KMS-11 (cell line): ENCODE results near the gene GGCX.

Experiments used
- H2AFZ ChIP-seq: fragments of 200-600 bp; sonication (generic); 2 replicates; pipeline ENCODE4 v1.6.1; 2016; ENCODE audit warnings: antibody characterized with exemption, mixed run types, low read depth
- H3K27ac ChIP-seq: fragments of 200-600 bp; sonication (generic); 2 replicates; pipeline ENCODE4 v1.6.1; 2016; ENCODE audit warnings: mild to moderate bottlenecking, mixed run types
- H3K27me3 ChIP-seq: fragments of 200-600 bp; sonication (generic); 2 replicates; pipeline ENCODE4 v1.6.1; 2017; ENCODE audit warnings: mild to moderate bottlenecking, low read depth, mixed run types, moderate library complexity; ENCODE audit not compliant: insufficient read depth
- H3K36me3 ChIP-seq: fragments of 200-600 bp; sonication (generic); 2 replicates; pipeline ENCODE4 v1.6.1; 2017; ENCODE audit warnings: mild to moderate bottlenecking, mixed run types; ENCODE audit not compliant: insufficient read depth
- H3K4me1 ChIP-seq: fragments of 200-600 bp; sonication (generic); 2 replicates; pipeline ENCODE4 v1.6.1; 2016; ENCODE audit warnings: mild to moderate bottlenecking, low read depth, mixed run types; ENCODE audit not compliant: poor library complexity, severe bottlenecking
- H3K4me2 ChIP-seq: fragments of 200-600 bp; sonication (generic); 2 replicates; pipeline ENCODE4 v1.7.0; 2016; ENCODE audit warnings: mild to moderate bottlenecking, mixed run types
- H3K4me3 ChIP-seq: fragments of 200-600 bp; sonication (generic); IDR thresholded peaks from 2 replicates; pipeline ENCODE4 v1.6.1; 2017; ENCODE audit warnings: low read depth, low read length, mixed read lengths; ENCODE audit not compliant: insufficient read depth
- H3K79me2 ChIP-seq: fragments of 200-600 bp; sonication (generic); 2 replicates; pipeline ENCODE4 v1.6.1; 2016; ENCODE audit warnings: low read depth, mixed run types; ENCODE audit not compliant: insufficient read depth
- H3K9ac ChIP-seq: fragments of 200-600 bp; sonication (generic); 2 replicates; pipeline ENCODE4 v1.6.1; 2016; ENCODE audit warnings: mild to moderate bottlenecking, mixed run types
- H4K20me1 ChIP-seq: fragments of 200-600 bp; sonication (generic); 2 replicates; pipeline ENCODE4 v1.6.1; 2016; ENCODE audit warnings: mild to moderate bottlenecking, mixed run types; ENCODE audit not compliant: insufficient read depth
- CTCF ChIP-seq: fragments of 200-600 bp; sonication (generic); conservative IDR thresholded peaks from 2 replicates; pipeline ENCODE4 v1.6.1; 2017; ENCODE audit warnings: low read depth, mild to moderate bottlenecking, antibody characterized with exemption, low read length, moderate library complexity, mixed read lengths

Gene GGCX

GRCh38 chr2:85511008-85511811 is 50.1 kb downstream of the GGCX start:
- H2AFZ ChIP-seq: no peak overlapping the region
- H3K36me3 ChIP-seq: no peaks in the 10 kb centered on the region
- no peaks in the 10 kb centered on the region for H3K4me1 ChIP-seq
- H3K4me3 ChIP-seq: no peak overlapping the region
- H3K4me2 ChIP-seq: no peak overlapping the region
- no peak overlapping the region for H3K27ac ChIP-seq
- no peak overlapping the region for H3K9ac ChIP-seq
- H3K79me2 ChIP-seq: no peaks in the 10 kb centered on the region
- no peaks in the 10 kb centered on the region for H3K27me3 ChIP-seq
- no peak for TF ChIP-seq CTCF
- no peaks in the 10 kb centered on the region for H4K20me1 ChIP-seq

DNA sequence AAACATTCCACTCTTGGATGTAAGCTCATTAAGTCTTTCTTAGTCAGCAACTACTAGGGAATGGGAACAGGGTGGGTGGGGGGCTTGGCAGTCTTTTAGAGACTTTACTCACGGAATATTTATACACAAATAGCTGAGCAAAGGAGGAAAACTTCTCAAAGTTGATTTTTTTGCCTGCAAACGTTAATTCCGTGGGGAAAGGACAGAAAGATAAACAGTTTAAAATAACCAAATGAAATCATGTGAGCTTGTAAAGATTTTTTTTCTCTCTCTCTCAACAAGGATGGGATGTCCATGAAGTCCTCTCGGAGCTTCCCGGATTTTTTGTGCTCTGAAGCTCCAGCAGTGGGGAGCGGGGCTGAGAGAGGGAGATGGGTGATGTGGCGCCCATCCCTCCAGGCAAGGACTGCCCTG is 54.5 kb downstream of the GGCX start:
- Histone ChIP-seq H3K79me2 (no peaks in the 10 kb centered on the region), H4K20me1 (no peaks in the 10 kb centered on the region), H2AFZ (no peak overlapping the region), H3K36me3 (no peaks in the 10 kb centered on the region), H3K4me1 (no peaks in the 10 kb centered on the region), H3K4me3 (no peak overlapping the region), H3K27me3 (no peaks in the 10 kb centered on the region), H3K4me2 (no peak overlapping the region), H3K27ac (no peak overlapping the region), H3K9ac (no peak overlapping the region)
- no peak for TF ChIP-seq CTCF

DNA sequence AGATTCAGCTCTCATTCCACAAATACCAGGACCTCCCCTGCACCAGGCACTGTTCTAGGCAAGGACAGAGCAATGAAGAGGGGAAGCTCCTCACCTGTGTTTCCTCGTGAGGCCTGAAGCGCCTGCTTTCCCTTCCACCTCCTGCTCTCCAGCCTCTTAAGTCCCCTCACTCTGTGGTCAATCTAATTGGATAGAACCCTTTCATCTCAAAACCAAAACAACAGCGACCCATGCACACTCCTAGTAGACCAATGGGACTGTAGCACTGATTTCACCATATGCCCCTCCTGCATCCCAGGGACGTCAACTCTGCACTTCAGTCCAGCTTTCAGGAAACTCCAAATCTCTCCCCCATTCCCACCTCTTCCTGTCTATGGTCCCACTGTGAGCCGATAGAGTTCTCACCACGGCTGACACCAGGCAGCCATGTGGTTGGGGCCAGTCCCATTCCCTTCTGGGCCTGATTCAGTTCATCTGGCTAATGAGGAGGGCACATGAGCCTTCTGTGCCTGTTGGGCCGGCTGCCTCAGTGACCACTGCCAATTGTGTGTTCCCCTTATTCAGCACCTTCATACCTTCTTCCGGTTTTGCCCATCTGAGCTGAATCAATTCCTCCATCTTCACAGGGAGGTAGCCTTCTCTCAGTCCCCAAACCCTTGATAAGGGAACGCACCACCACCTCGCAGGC is 55.6 kb downstream of the GGCX start:
- TF ChIP-seq CTCF: no peak
- no peak overlapping the region for H3K9ac ChIP-seq
- no peaks in the 10 kb centered on the region for H3K36me3 ChIP-seq
- H3K79me2 ChIP-seq: no peaks in the 10 kb centered on the region
- H3K4me3 ChIP-seq: no peak overlapping the region
- no peak overlapping the region for H2AFZ ChIP-seq
- H3K4me1 ChIP-seq: no peaks in the 10 kb centered on the region
- H4K20me1 ChIP-seq: no peaks in the 10 kb centered on the region
- H3K27me3 ChIP-seq: no peaks in the 10 kb centered on the region
- H3K27ac ChIP-seq: no peak overlapping the region
- no peak overlapping the region for H3K4me2 ChIP-seq

- Histone ChIP-seq H4K20me1 (no peaks in the 10 kb centered on the region), H2AFZ (no peak overlapping the region), H3K4me2 (no peak overlapping the region), H3K36me3 (no peaks in the 10 kb centered on the region), H3K4me3 (no peak overlapping the region), H3K27ac (no peak overlapping the region), H3K4me1 (no peaks in the 10 kb centered on the region), H3K9ac (no peak overlapping the region), H3K27me3 (no peaks in the 10 kb centered on the region), H3K79me2 (no peaks in the 10 kb centered on the region)
- TF ChIP-seq CTCF: no peak
Observed at GRCh38 chr2:85504778-85505261, 56.5 kb downstream of the GGCX start.
